Measurements from ENCODE around the gene PTOV1. TPM values are rescaled to one million over a fixed set of nuclear protein-coding genes. Genes with fewer than 3 reads are reported as not detected.

PTOV1 gene
- total and polyA plus RNA-seq, 4 donors: 38.0 to 52.3 (median 41.3) TPM

- no peak overlapping the region for H3K27ac ChIP-seq (ENCODE audit: low read depth in 1 of 2, low read length in 2 of 2)
- no peaks in the 10 kb centered on the region for H3K27me3 ChIP-seq (ENCODE audit: control insufficient read depth in 4 of 4, insufficient read depth in 4 of 4, low read length in 3 of 4)
- H3K9ac ChIP-seq (ENCODE audit: low read depth in 1 of 2, low read length in 2 of 2): no peak overlapping the region
- 82% methylated on average over 9 of the region's 9 CpGs for WGBS
- H3K36me3 ChIP-seq (ENCODE audit: control insufficient read depth in 4 of 4, insufficient read depth in 3 of 4, low read depth in 1 of 4, low read length in 3 of 4): peaks cover 5 to 49% (median 22%) of the 10 kb centered on the region in 4 donors
- H3K9me3 ChIP-seq (ENCODE audit: control insufficient read depth in 4 of 4, low read length in 3 of 4): no peaks in the 10 kb centered on the region
- DNase-seq (ENCODE audit: low spot score): no peak
- no peaks in the 10 kb centered on the region for H3K4me1 ChIP-seq (ENCODE audit: control insufficient read depth in 4 of 4, insufficient read depth in 4 of 4, low read length in 3 of 4)
- H3K4me3 ChIP-seq (ENCODE audit: low read depth in 1 of 3, low read length in 3 of 3): no peak overlapping the region
- TF ChIP-seq CTCF (IDR thresholded peaks at IDR 0.05; ENCODE audit: low read depth, low read length, missing input control) (no peak), TAF1 (conservative IDR thresholded peaks at IDR 0.05) (no peak), EGR1 (IDR thresholded peaks at IDR 0.05; ENCODE audit: low read depth in 2 of 2) (no peak), HNF4A (conservative IDR thresholded peaks at IDR 0.05) (no peak), REST (IDR thresholded peaks at IDR 0.05) (no peak), RAD21 (IDR thresholded peaks at IDR 0.05) (no peak)
Observed at GRCh38 chr19:49832556-49832955, 18.4 kb upstream of the PTOV1 start.

- Histone ChIP-seq H3K27ac (ENCODE audit: low read depth in 1 of 2, low read length in 2 of 2) (no peak overlapping the region), H3K9me3 (ENCODE audit: control insufficient read depth in 4 of 4, low read length in 3 of 4) (no peaks in the 10 kb centered on the region), H3K9ac (ENCODE audit: low read depth in 1 of 2, low read length in 2 of 2) (no peak overlapping the region), H3K4me1 (ENCODE audit: control insufficient read depth in 4 of 4, insufficient read depth in 4 of 4, low read length in 3 of 4) (no peaks in the 10 kb centered on the region), H3K27me3 (ENCODE audit: control insufficient read depth in 4 of 4, insufficient read depth in 4 of 4, low read length in 3 of 4) (no peaks in the 10 kb centered on the region), H3K36me3 (ENCODE audit: control insufficient read depth in 4 of 4, insufficient read depth in 3 of 4, low read depth in 1 of 4, low read length in 3 of 4) (peaks cover 5 to 48% (median 22%) of the 10 kb centered on the region in 4 donors), H3K4me3 (ENCODE audit: low read depth in 1 of 3, low read length in 3 of 3) (no peak overlapping the region)
- no peak for DNase-seq (ENCODE audit: low spot score)
- 97% methylated on average over 7 of the region's 7 CpGs for WGBS
- TF ChIP-seq REST (IDR thresholded peaks at IDR 0.05): no peak
- TF ChIP-seq SP1 (IDR thresholded peaks at IDR 0.05): no peak
- TF ChIP-seq RAD21 (IDR thresholded peaks at IDR 0.05): no peak
- no peak for TF ChIP-seq MAX (IDR thresholded peaks at IDR 0.05)
- TF ChIP-seq CTCF (IDR thresholded peaks at IDR 0.05; ENCODE audit: low read depth, low read length, missing input control): no peak
- TF ChIP-seq FOXA1 (IDR thresholded peaks at IDR 0.05): no peak
- no peak for TF ChIP-seq RXRA (IDR thresholded peaks at IDR 0.05)
- TF ChIP-seq ZBTB33 (IDR thresholded peaks at IDR 0.05): no peak
- TF ChIP-seq NR2F2 (IDR thresholded peaks at IDR 0.05): no peak
- no peak for TF ChIP-seq ATF3 (IDR thresholded peaks at IDR 0.05)
- no peak for TF ChIP-seq GABPA (IDR thresholded peaks at IDR 0.05 in 1 of 2, conservative IDR thresholded peaks at IDR 0.05 in 1 of 2)
- TF ChIP-seq JUND (IDR thresholded peaks at IDR 0.05): no peak
Observed at GRCh38 chr19:49833599-49833998, 17.4 kb upstream of the PTOV1 start.
